ENCODE measurements around the gene VAV2. TPM values are rescaled to one million over a fixed set of nuclear protein-coding genes. Genes with fewer than 3 reads are reported as not detected.

Gene VAV2
- total and polyA plus RNA-seq, 2 of the 4 experiments (the other 2 are of a cell fraction) = 10.8 to 13.4 TPM

DNA sequence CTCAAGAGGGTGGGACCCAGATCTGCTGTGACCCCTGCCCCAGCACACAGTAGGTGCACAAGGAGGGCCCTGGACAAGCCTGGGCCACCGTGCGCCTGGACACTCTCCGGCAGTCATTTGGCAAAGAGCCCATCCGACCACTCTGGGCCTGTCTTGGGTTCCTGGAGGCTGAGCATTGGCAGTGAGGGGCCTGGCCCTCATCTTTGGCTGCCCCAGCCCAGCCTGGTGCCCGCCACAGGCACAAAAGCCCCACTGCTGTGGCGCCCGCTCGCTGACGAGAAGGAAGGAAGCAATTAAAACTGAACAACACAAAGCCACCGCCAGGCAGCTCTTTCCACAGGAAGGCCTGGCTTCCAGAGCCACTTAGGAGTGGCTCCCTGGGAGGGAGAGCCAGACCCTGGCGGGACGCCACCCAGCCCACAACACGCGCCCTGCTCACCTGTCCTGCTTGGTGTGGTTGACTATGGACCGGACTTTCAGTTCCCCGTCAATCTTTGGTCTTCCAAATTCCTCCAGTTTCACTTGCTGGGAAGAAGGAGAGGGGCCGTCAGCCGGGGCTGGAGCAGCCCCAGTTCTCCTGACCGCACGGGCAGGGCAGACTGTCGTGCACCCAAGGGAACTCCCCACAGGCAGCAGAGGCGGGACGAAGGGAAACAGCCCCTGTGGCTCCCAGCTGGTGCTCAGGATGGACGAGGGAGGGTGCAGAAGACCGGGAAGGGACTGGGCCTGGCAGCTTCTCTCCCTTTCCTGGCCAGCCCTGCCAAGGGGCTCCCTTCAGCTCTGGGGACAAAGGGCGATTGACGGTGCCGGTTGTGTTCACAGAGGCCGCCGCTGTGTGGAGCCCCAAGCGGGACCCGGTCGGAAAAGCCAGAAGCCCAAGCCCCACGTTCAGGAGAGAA, 203.1 kb downstream of the VAV2 start:
- H2BK15ac ChIP-seq (ENCODE audit: low read depth, low read length) = no peak overlapping the region
- no peak overlapping the region for H2AK5ac ChIP-seq (ENCODE audit: low read depth, low read length)
- no peak overlapping the region for H3K4me2 ChIP-seq (ENCODE audit: low read depth, low read length)
- no peak overlapping the region for H3K4ac ChIP-seq (ENCODE audit: low read depth, low read length)
- H3K14ac ChIP-seq (replicated peaks; ENCODE audit: low read depth, low read length) = no peak overlapping the region
- H2AFZ ChIP-seq (replicated peaks; ENCODE audit: low read length, poor library complexity) = peak overlapping the region; percentile 41
- no peaks in the 10 kb centered on the region for H3K9me3 ChIP-seq (ENCODE audit: control insufficient read depth, insufficient read depth, low read length)
- POLR2A ChIA-PET (ENCODE audit: unreplicated experiment) = no interaction called here
- no peak overlapping the region for H2AK9ac ChIP-seq (replicated peaks; ENCODE audit: low read depth, low read length, poor library complexity)
- no peak overlapping the region for H3K9ac ChIP-seq (ENCODE audit: low read depth, low read length)
- H3K56ac ChIP-seq (ENCODE audit: extremely low read depth, insufficient read depth, low read length) = no peak overlapping the region
- intact Hi-C loops (cut with micrococcal nuclease) (no loop called here), dilution Hi-C loops (cut with HindIII; ENCODE audit: low sequenced_read_pairs, unreplicated experiment) (loop anchor here (25.0 kb wide), 1 partner anchor 223 kb away; no protein-coding TSS in a partner anchor), in situ Hi-C loops (cut with MboI; ENCODE audit: low sequenced_read_pairs) (loop anchor here (5.0 to 25.0 kb wide), 2 partner anchors 203 to 348 kb away; partner anchors contain the start of genes VAV2 and WDR5)
- no peak overlapping the region for H3K23ac ChIP-seq (ENCODE audit: low read depth, low read length)
- H3K9me1 ChIP-seq (ENCODE audit: insufficient read depth, low read length) = 0 out of 2 replicates have a peak, but pooled peaks cover 3% of the 10 kb centered on the region
- H3K79me1 ChIP-seq (ENCODE audit: low read depth in 1 of 2, low read length in 2 of 2) = peaks cover 0 to 13% of the 10 kb centered on the region in 2 experiments; a peak in 1 of 4 replicates
- ATAC-seq (ENCODE audit: low read depth) (no peak), DNase-seq (no peak)
- 96% methylated on average over 5 of the region's 34 CpGs; no CpG with 5 or more reads in 1 of the 2 experiments for WGBS, 2 experiments (ENCODE audit: extremely low coverage in 2 of 2, insufficient read length in 1 of 2)
- H4K20me1 ChIP-seq (ENCODE audit: insufficient read depth, low read length) = 0 out of 2 replicates have a peak, but pooled peaks cover 5% of the 10 kb centered on the region
- no peak overlapping the region for H3K4me3 ChIP-seq (ENCODE audit: insufficient read depth, low read depth, low read length)
- H4K91ac ChIP-seq (ENCODE audit: insufficient read depth, low read depth, low read length) = no peak overlapping the region
- no peak overlapping the region for H2BK5ac ChIP-seq (ENCODE audit: low read depth, low read length, poor library complexity, severe bottlenecking)
- H3K36me3 ChIP-seq (ENCODE audit: control insufficient read depth, insufficient read depth, low read length) = peaks cover 35% of the 10 kb centered on the region
- H3K18ac ChIP-seq (ENCODE audit: low read depth, low read length) = no peak overlapping the region
- no peak overlapping the region for H2BK120ac ChIP-seq (ENCODE audit: low read depth, low read length)
- no peak overlapping the region for H3K27ac ChIP-seq (ENCODE audit: insufficient read depth, low read length)
- no peak overlapping the region for H4K8ac ChIP-seq (ENCODE audit: low read depth in 2 of 2, low read length in 2 of 2)
- no peaks in the 10 kb centered on the region for H3K27me3 ChIP-seq (ENCODE audit: control insufficient read depth, insufficient read depth, low read length)
- no peak overlapping the region for H2BK20ac ChIP-seq (ENCODE audit: low read depth, low read length)
- H4K5ac ChIP-seq (ENCODE audit: low read depth, low read length) = no peak overlapping the region
- BruUV-seq (replicated peaks) = no TSS peak
- peaks cover 2% of the 10 kb centered on the region; the same call in 1 of the 2 replicates for H3K4me1 ChIP-seq (ENCODE audit: control insufficient read depth, insufficient read depth, low read length)
- CTCF ChIA-PET = interaction anchor here (1.0 kb wide), 1 partner anchor 205 kb away, joined by 3 read pairs; no protein-coding TSS in a partner anchor
- TF ChIP-seq CHD1 (IDR thresholded peaks at IDR 0.05; ENCODE audit: low read depth, low read length) (no peak), MXI1 (IDR thresholded peaks at IDR 0.05; ENCODE audit: borderline replicate concordance, low read depth, low read length) (no peak), SMC3 (IDR thresholded peaks at IDR 0.05; ENCODE audit: low read depth, low read length) (no peak), MAZ (IDR thresholded peaks at IDR 0.05; ENCODE audit: borderline replicate concordance, low read depth, low read length) (no peak), FOS (IDR thresholded peaks at IDR 0.05; ENCODE audit: low read depth, low read length) (no peak), USF2 (IDR thresholded peaks at IDR 0.05; ENCODE audit: low read depth, low read length) (no peak), POLR2A (IDR thresholded peaks at IDR 0.05; ENCODE audit: low read depth, low read length) (no peak), RAD21 (IDR thresholded peaks at IDR 0.05; ENCODE audit: low read length) (no peak), CEBPB (IDR thresholded peaks at IDR 0.05; ENCODE audit: low read depth, low read length) (no peak), RCOR1 (IDR thresholded peaks at IDR 0.05; ENCODE audit: insufficient replicate concordance, low read length) (no peak), MAFK (IDR thresholded peaks at IDR 0.05; ENCODE audit: low read depth, low read length) (no peak), NFE2L2 (IDR thresholded peaks at IDR 0.05; ENCODE audit: low read depth, low read length) (no peak), RFX5 (IDR thresholded peaks at IDR 0.05; ENCODE audit: low read depth, low read length) (no peak), BHLHE40 (IDR thresholded peaks at IDR 0.05; ENCODE audit: low read depth, low read length) (no peak)
- TF ChIP-seq, protein P1, sequence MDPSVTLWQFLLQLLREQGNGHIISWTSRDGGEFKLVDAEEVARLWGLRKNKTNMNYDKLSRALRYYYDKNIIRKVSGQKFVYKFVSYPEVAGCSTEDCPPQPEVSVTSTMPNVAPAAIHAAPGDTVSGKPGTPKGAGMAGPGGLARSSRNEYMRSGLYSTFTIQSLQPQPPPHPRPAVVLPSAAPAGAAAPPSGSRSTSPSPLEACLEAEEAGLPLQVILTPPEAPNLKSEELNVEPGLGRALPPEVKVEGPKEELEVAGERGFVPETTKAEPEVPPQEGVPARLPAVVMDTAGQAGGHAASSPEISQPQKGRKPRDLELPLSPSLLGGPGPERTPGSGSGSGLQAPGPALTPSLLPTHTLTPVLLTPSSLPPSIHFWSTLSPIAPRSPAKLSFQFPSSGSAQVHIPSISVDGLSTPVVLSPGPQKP (IDR thresholded peaks at IDR 0.05; ENCODE audit: borderline replicate concordance, low read depth, low read length) = no peak
